Measurements from ENCODE around the gene ZFP36.

ZFP36 gene

GRCh38 chr19:39411081-39411831, 4.6 kb downstream of the ZFP36 start:
- H3K4me3 ChIP-seq (ENCODE audit: low read depth, low read length): peak overlapping the region; percentile 6; the same call in 1 of the 2 replicates

GRCh38 chr19:39411832-39412099, 5.1 kb downstream of the ZFP36 start:
- peak; percentile 94 for DNase-seq (ENCODE audit: low read depth)
- TF ChIP-seq CTCF (IDR thresholded peaks at IDR 0.05; ENCODE audit: insufficient read depth, low read depth, low read length, missing control alignments): peak; percentile 86
- peak overlapping the region; percentile 38 for H3K4me3 ChIP-seq (ENCODE audit: low read depth, low read length)

More at GRCh38 chr19:39411081-39411831, 4.6 kb downstream of the ZFP36 start:
- TF ChIP-seq CTCF (IDR thresholded peaks at IDR 0.05; ENCODE audit: insufficient read depth, low read depth, low read length, missing control alignments): no peak
- peak; percentile 53 for DNase-seq (ENCODE audit: low read depth)

- DNase-seq (ENCODE audit: low read depth): peak; percentile 100
- peak; percentile 86 for TF ChIP-seq CTCF (IDR thresholded peaks at IDR 0.05; ENCODE audit: insufficient read depth, low read depth, low read length, missing control alignments)
- peak within 1 kb of the TSS; percentile 86 for H3K4me3 ChIP-seq (ENCODE audit: low read depth, low read length)
Measured at GRCh38 chr19:39412100-39412866, 5.6 kb downstream of the ZFP36 start, which contains the start of gene PLEKHG2. Gene PLEKHG2 (plus strand): TSS chr19:39412669. CDS start chr19:39414087, 1,418 bp downstream.

- DNase-seq (ENCODE audit: low read depth): no peak
Measured at GRCh38 chr19:39412867-39413271, 6.2 kb downstream of the ZFP36 start.

GRCh38 chr19:39413272-39413910, 6.7 kb downstream of the ZFP36 start:
- DNase-seq (ENCODE audit: low read depth): peak; percentile 56
- no peak for TF ChIP-seq CTCF (IDR thresholded peaks at IDR 0.05; ENCODE audit: insufficient read depth, low read depth, low read length, missing control alignments)
- H3K4me3 ChIP-seq (ENCODE audit: low read depth, low read length): peak overlapping the region; percentile 86

More at GRCh38 chr19:39412867-39413271, 6.2 kb downstream of the ZFP36 start:
- H3K4me3 ChIP-seq (ENCODE audit: low read depth, low read length): peak overlapping the region; percentile 86
- no peak for TF ChIP-seq CTCF (IDR thresholded peaks at IDR 0.05; ENCODE audit: insufficient read depth, low read depth, low read length, missing control alignments)

GRCh38 chr19:39413911-39414608, 7.4 kb downstream of the ZFP36 start:
- TF ChIP-seq CTCF (IDR thresholded peaks at IDR 0.05; ENCODE audit: insufficient read depth, low read depth, low read length, missing control alignments): peak; percentile 11
- DNase-seq (ENCODE audit: low read depth): no peak
- H3K4me3 ChIP-seq (ENCODE audit: low read depth, low read length): peak overlapping the region; percentile 86
